WTC11 (cell line): ENCODE measurements around the gene DOCK1. TPM values are rescaled to one million over a fixed set of nuclear protein-coding genes. Genes with fewer than 3 reads are reported as not detected.

ENCODE experiments used
- ATAC-seq: fragments of 200-7000 bp; cut with Tn5 transposase; 2 replicates; pipeline ENCODE4 v1.10.0; 2021; ENCODE audit warnings: mild to moderate bottlenecking, moderate library complexity
- CTCF ChIA-PET: fragments of 300-600 bp; sonication (Branson Sonifier 250); formaldehyde crosslinking; loops from one replicate; lab custom pipeline; 2021; ENCODE audit warnings: antibody characterized with exemption; lab: Charles Lee
- POLR2A ChIA-PET: fragments of 350-600 bp; sonication (Branson Sonifier 250); formaldehyde crosslinking; loops from one replicate; lab custom pipeline; 2021; ENCODE audit warnings: antibody characterized with exemption; lab: Charles Lee
- DNase-seq: peaks from one replicate; pipeline ENCODE4 v3.0.0; 2021; ENCODE audit warnings: low spot score
- H3K27ac Mint-ChIP-seq: 2 replicates; pipeline ENCODE4 v1.8.0; 2021; ENCODE audit warnings: mixed read lengths
- H3K27me3 Mint-ChIP-seq: 2 replicates; pipeline ENCODE4 v1.8.0; 2021; ENCODE audit warnings: low read depth, mild to moderate bottlenecking, moderate library complexity, mixed read lengths
- H3K36me3 Mint-ChIP-seq: 2 replicates; pipeline ENCODE4 v1.8.0; 2021; ENCODE audit warnings: mixed read lengths
- H3K4me1 Mint-ChIP-seq: 2 replicates; pipeline ENCODE4 v1.8.0; 2022; ENCODE audit warnings: mixed read lengths
- H3K4me3 Mint-ChIP-seq: 2 replicates; pipeline ENCODE4 v1.8.0; 2021; ENCODE audit warnings: mild to moderate bottlenecking, moderate library complexity, mixed read lengths
- H3K9me3 Mint-ChIP-seq: 2 replicates; pipeline ENCODE4 v1.8.0; 2021; ENCODE audit warnings: mixed read lengths
- CREM ChIP-seq: sonication (generic); formaldehyde crosslinking; IDR thresholded peaks from 2 replicates; pipeline ENCODE4 v1.8.1; 2022; ENCODE audit warnings: mild to moderate bottlenecking, missing genetic modification reagents, moderate library complexity
- GRHL2 ChIP-seq: fragments of 250-450 bp; sonication (Bioruptor Pico); IDR thresholded peaks from 2 replicates; pipeline ENCODE4 v1.8.0; 2022; ENCODE audit warnings: mild to moderate bottlenecking, moderate library complexity; ENCODE audit not compliant: insufficient replicate concordance, severe bottlenecking
- MXD4 ChIP-seq: fragments of 250-450 bp; sonication (Bioruptor Pico); IDR thresholded peaks from 2 replicates; pipeline ENCODE4 v1.8.0; 2021; ENCODE audit warnings: mild to moderate bottlenecking, moderate library complexity, borderline replicate concordance
- NFATC4 ChIP-seq: fragments of 250-450 bp; sonication (Bioruptor Pico); IDR thresholded peaks from 2 replicates; pipeline ENCODE4 v1.9.0; 2021; ENCODE audit warnings: mild to moderate bottlenecking
- NFYB ChIP-seq: sonication (generic); formaldehyde crosslinking; conservative IDR thresholded peaks from 2 replicates; pipeline ENCODE4 v1.8.0; 2022; ENCODE audit warnings: low read depth, missing genetic modification reagents
- ZNF121 ChIP-seq: sonication (generic); formaldehyde crosslinking; IDR thresholded peaks from 2 replicates; pipeline ENCODE4 v1.8.0; 2023; ENCODE audit warnings: missing genetic modification reagents
- total RNA-seq: library from RNA; stranded (reverse); gene quantifications from 3 replicates; pipeline ENCODE4 v1.2.3, GENCODE V29; 2021
- TF ChIP-seq, protein P1 (sequence below): sonication (generic); formaldehyde crosslinking; conservative IDR thresholded peaks from 2 replicates; pipeline ENCODE4 v1.8.1; 2022; ENCODE audit warnings: mild to moderate bottlenecking, missing genetic modification reagents
- TF ChIP-seq, protein P2 (sequence below): sonication (generic); formaldehyde crosslinking; IDR thresholded peaks from 2 replicates; pipeline ENCODE4 v1.8.1; 2023; ENCODE audit warnings: mild to moderate bottlenecking, missing genetic modification reagents
- TF ChIP-seq, protein P3 (sequence below): sonication (generic); formaldehyde crosslinking; IDR thresholded peaks from 2 replicates; pipeline ENCODE4 v1.8.1; 2023; ENCODE audit warnings: mild to moderate bottlenecking, missing genetic modification reagents
- TF ChIP-seq, protein P4 (sequence below): fragments of 250-450 bp; sonication (Bioruptor Pico); IDR thresholded peaks from 2 replicates; pipeline ENCODE4 v1.8.0; 2021; ENCODE audit warnings: mild to moderate bottlenecking
- TF ChIP-seq, protein P5 (sequence below): sonication (generic); formaldehyde crosslinking; IDR thresholded peaks from 2 replicates; pipeline ENCODE4 v1.8.0; 2022; ENCODE audit warnings: mild to moderate bottlenecking, missing genetic modification reagents
- TF ChIP-seq, protein P6 (sequence below): fragments of 200-600 bp; IDR thresholded peaks from 2 replicates; pipeline ENCODE4 v1.8.0; 2022; ENCODE audit warnings: antibody characterized with exemption
- TF ChIP-seq, protein P7 (sequence below): sonication (generic); formaldehyde crosslinking; IDR thresholded peaks from 2 replicates; pipeline ENCODE4 v1.8.0; 2022; ENCODE audit warnings: mild to moderate bottlenecking, missing genetic modification reagents
- TF ChIP-seq, protein P8 (sequence below): sonication (generic); formaldehyde crosslinking; IDR thresholded peaks from 2 replicates; pipeline ENCODE4 v1.8.0; 2023; ENCODE audit warnings: missing genetic modification reagents

The DOCK1 gene
- total RNA-seq, 1 experiment from 2014 or later = 52.1 TPM

DNA sequence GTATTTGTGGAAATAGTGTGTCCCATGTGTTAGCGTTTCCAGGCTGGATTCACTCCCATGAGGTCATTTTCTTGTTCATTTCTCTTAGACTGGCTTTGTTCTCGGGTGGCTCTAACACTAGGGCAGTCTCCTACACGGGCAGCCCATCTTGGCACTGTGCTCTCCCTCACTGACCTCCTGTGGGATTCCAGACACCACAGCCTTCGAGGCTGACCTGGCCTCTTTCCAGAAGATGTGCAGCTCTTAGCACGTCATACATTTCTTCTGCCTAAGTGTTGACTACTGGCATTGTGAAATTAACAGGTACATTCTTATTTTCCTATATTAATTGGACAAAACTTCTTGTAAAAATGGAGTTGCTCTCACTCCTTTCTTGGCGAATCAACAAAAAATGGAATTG lies 218.4 kb downstream of the DOCK1 start:
- TF ChIP-seq ZNF121 (CRISPR knock-in tag) (no peak), GRHL2 (CRISPR knock-in tag) (no peak)
- Mint-ChIP-seq H3K4me3 (no peak overlapping the region), H3K27ac (no peak overlapping the region), H3K9me3 (peaks cover 4% of the 10 kb centered on the region; the same call in 1 of the 2 replicates), H3K36me3 (peaks cover 28% of the 10 kb centered on the region), H3K4me1 (no peaks in the 10 kb centered on the region), H3K27me3 (no peaks in the 10 kb centered on the region)
- ChIA-PET POLR2A (no interaction called here), CTCF (no interaction called here)
- ATAC-seq (no peak), DNase-seq (no peak)

DNA sequence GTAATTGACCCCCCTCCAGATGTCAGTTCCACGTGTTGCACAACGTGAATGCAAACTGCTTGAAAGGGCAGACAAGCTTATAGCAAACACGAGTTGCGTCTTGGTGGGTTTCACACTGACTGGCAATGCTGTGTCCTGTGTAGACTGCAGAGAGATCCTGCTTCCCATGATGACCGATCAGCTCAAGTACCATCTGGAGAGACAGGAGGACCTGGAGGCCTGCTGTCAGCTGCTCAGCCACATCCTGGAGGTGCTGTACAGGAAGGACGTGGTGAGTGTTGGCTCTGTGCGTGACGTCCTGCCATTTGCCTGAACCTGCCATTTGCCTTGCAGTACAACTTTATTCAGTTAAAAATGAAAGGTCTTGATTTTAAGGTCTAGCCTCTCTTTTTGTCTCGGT lies 220.1 kb downstream of the DOCK1 start:
- peaks cover 34% of the 10 kb centered on the region for H3K36me3 Mint-ChIP-seq
- ChIA-PET CTCF (no interaction called here), POLR2A (interaction anchor here (0.5 to 0.6 kb wide), 2 partner anchors 195 to 1219 kb away, joined by 3 to 6 read pairs; no protein-coding TSS in a partner anchor)
- H3K9me3 Mint-ChIP-seq = peaks cover 4% of the 10 kb centered on the region; the same call in 1 of the 2 replicates
- no peaks in the 10 kb centered on the region for H3K4me1 Mint-ChIP-seq
- no peak for ATAC-seq
- no peak for DNase-seq
- H3K27ac Mint-ChIP-seq = no peak overlapping the region; the same call in 1 of the 2 replicates
- no peaks in the 10 kb centered on the region for H3K27me3 Mint-ChIP-seq
- no peak overlapping the region for H3K4me3 Mint-ChIP-seq
- TF ChIP-seq MXD4 = no peak
- TF ChIP-seq, all 79 proteins: peak for 0

DNA sequence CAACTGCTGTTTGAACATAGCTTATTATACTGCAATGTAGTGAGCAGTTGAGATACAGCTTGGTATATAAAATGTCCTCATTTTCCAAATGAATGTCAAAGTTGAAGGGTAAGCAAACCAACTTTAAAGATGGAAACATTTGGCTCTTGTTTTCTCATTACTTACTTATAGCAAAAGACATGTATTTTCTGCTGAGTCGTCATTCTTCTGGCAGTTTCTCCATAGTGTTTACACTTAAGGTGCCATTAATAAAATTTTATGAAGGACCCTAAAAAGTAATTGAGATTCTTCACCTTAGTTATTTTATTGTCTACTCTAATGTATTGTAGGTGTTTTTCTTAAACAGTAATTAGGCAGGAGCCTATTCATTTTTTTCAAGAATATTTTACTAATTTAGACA lies 222.6 kb downstream of the DOCK1 start:
- TF ChIP-seq, protein P1, sequence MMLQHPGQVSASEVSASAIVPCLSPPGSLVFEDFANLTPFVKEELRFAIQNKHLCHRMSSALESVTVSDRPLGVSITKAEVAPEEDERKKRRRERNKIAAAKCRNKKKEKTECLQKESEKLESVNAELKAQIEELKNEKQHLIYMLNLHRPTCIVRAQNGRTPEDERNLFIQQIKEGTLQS = no peak
- TF ChIP-seq, protein P2, sequence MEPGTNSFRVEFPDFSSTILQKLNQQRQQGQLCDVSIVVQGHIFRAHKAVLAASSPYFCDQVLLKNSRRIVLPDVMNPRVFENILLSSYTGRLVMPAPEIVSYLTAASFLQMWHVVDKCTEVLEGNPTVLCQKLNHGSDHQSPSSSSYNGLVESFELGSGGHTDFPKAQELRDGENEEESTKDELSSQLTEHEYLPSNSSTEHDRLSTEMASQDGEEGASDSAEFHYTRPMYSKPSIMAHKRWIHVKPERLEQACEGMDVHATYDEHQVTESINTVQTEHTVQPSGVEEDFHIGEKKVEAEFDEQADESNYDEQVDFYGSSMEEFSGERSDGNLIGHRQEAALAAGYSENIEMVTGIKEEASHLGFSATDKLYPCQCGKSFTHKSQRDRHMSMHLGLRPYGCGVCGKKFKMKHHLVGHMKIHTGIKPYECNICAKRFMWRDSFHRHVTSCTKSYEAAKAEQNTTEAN (CRISPR knock-in tag) = no peak
- TF ChIP-seq, protein P3, sequence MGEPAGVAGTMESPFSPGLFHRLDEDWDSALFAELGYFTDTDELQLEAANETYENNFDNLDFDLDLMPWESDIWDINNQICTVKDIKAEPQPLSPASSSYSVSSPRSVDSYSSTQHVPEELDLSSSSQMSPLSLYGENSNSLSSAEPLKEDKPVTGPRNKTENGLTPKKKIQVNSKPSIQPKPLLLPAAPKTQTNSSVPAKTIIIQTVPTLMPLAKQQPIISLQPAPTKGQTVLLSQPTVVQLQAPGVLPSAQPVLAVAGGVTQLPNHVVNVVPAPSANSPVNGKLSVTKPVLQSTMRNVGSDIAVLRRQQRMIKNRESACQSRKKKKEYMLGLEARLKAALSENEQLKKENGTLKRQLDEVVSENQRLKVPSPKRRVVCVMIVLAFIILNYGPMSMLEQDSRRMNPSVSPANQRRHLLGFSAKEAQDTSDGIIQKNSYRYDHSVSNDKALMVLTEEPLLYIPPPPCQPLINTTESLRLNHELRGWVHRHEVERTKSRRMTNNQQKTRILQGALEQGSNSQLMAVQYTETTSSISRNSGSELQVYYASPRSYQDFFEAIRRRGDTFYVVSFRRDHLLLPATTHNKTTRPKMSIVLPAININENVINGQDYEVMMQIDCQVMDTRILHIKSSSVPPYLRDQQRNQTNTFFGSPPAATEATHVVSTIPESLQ (CRISPR knock-in tag) = no peak
- TF ChIP-seq, protein P4, sequence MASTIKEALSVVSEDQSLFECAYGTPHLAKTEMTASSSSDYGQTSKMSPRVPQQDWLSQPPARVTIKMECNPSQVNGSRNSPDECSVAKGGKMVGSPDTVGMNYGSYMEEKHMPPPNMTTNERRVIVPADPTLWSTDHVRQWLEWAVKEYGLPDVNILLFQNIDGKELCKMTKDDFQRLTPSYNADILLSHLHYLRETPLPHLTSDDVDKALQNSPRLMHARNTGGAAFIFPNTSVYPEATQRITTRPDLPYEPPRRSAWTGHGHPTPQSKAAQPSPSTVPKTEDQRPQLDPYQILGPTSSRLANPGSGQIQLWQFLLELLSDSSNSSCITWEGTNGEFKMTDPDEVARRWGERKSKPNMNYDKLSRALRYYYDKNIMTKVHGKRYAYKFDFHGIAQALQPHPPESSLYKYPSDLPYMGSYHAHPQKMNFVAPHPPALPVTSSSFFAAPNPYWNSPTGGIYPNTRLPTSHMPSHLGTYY = no peak
- TF ChIP-seq, protein P5, sequence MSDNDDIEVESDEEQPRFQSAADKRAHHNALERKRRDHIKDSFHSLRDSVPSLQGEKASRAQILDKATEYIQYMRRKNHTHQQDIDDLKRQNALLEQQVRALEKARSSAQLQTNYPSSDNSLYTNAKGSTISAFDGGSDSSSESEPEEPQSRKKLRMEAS (CRISPR knock-in tag) = no peak
- TF ChIP-seq, protein P6, sequence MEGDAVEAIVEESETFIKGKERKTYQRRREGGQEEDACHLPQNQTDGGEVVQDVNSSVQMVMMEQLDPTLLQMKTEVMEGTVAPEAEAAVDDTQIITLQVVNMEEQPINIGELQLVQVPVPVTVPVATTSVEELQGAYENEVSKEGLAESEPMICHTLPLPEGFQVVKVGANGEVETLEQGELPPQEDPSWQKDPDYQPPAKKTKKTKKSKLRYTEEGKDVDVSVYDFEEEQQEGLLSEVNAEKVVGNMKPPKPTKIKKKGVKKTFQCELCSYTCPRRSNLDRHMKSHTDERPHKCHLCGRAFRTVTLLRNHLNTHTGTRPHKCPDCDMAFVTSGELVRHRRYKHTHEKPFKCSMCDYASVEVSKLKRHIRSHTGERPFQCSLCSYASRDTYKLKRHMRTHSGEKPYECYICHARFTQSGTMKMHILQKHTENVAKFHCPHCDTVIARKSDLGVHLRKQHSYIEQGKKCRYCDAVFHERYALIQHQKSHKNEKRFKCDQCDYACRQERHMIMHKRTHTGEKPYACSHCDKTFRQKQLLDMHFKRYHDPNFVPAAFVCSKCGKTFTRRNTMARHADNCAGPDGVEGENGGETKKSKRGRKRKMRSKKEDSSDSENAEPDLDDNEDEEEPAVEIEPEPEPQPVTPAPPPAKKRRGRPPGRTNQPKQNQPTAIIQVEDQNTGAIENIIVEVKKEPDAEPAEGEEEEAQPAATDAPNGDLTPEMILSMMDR = no peak
- TF ChIP-seq NFYB (no peak), CREM (CRISPR knock-in tag) (no peak), NFATC4 (no peak)
- TF ChIP-seq, protein P7, sequence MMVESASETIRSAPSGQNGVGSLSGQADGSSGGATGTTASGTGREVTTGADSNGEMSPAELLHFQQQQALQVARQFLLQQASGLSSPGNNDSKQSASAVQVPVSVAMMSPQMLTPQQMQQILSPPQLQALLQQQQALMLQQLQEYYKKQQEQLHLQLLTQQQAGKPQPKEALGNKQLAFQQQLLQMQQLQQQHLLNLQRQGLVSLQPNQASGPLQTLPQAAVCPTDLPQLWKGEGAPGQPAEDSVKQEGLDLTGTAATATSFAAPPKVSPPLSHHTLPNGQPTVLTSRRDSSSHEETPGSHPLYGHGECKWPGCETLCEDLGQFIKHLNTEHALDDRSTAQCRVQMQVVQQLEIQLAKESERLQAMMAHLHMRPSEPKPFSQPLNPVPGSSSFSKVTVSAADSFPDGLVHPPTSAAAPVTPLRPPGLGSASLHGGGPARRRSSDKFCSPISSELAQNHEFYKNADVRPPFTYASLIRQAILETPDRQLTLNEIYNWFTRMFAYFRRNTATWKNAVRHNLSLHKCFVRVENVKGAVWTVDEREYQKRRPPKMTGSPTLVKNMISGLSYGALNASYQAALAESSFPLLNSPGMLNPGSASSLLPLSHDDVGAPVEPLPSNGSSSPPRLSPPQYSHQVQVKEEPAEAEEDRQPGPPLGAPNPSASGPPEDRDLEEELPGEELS = no peak
- TF ChIP-seq, protein P8, sequence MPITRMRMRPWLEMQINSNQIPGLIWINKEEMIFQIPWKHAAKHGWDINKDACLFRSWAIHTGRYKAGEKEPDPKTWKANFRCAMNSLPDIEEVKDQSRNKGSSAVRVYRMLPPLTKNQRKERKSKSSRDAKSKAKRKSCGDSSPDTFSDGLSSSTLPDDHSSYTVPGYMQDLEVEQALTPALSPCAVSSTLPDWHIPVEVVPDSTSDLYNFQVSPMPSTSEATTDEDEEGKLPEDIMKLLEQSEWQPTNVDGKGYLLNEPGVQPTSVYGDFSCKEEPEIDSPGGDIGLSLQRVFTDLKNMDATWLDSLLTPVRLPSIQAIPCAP (CRISPR knock-in tag) = no peak
- ATAC-seq (no peak), DNase-seq (no peak)
- Mint-ChIP-seq H3K27ac (no peak overlapping the region), H3K4me1 (no peaks in the 10 kb centered on the region), H3K27me3 (no peaks in the 10 kb centered on the region), H3K4me3 (no peak overlapping the region), H3K36me3 (peaks cover 34% of the 10 kb centered on the region), H3K9me3 (peaks cover 4% of the 10 kb centered on the region; the same call in 1 of the 2 replicates)
- POLR2A ChIA-PET = no interaction called here
- CTCF ChIA-PET = no interaction called here
